NT2/D1 (cell line): ENCODE measurements around the gene AFF1.

Source experiments
- SUZ12 ChIP-seq: IDR thresholded peaks from 2 replicates; pipeline ENCODE4 v1.6.1; 2011; ENCODE audit not compliant: insufficient read length, insufficient read depth; ENCODE audit errors: extremely low read depth
- ZNF274 ChIP-seq: IDR thresholded peaks from 2 replicates; pipeline ENCODE4 v1.6.1; 2011; ENCODE audit warnings: mild to moderate bottlenecking, low read depth, low read length

GRCh38 chr4:87015416-87015815, 80.6 kb downstream of the AFF1 start:
- TF ChIP-seq ZNF274 (no peak), SUZ12 (no peak)
